Measurements from ENCODE around the gene NSUN7. TPM values are rescaled to one million over a fixed set of nuclear protein-coding genes. Genes with fewer than 3 reads are reported as not detected.

NSUN7 gene
- total and polyA plus RNA-seq, 7 donors: 0.03 to 0.39 (median 0.11) TPM; not detected in 4

- no peaks in the 10 kb centered on the region for H3K27me3 ChIP-seq (ENCODE audit: insufficient read depth in 3 of 3, low read length in 2 of 3)
- TF ChIP-seq, protein P1, sequence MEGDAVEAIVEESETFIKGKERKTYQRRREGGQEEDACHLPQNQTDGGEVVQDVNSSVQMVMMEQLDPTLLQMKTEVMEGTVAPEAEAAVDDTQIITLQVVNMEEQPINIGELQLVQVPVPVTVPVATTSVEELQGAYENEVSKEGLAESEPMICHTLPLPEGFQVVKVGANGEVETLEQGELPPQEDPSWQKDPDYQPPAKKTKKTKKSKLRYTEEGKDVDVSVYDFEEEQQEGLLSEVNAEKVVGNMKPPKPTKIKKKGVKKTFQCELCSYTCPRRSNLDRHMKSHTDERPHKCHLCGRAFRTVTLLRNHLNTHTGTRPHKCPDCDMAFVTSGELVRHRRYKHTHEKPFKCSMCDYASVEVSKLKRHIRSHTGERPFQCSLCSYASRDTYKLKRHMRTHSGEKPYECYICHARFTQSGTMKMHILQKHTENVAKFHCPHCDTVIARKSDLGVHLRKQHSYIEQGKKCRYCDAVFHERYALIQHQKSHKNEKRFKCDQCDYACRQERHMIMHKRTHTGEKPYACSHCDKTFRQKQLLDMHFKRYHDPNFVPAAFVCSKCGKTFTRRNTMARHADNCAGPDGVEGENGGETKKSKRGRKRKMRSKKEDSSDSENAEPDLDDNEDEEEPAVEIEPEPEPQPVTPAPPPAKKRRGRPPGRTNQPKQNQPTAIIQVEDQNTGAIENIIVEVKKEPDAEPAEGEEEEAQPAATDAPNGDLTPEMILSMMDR (IDR thresholded peaks at IDR 0.05): no peak
- ATAC-seq (no peak), DNase-seq (no peak)
- no peaks in the 10 kb centered on the region for H3K4me1 ChIP-seq
- peaks cover 0 to 63% of the 10 kb centered on the region in 2 donors for H3K36me3 ChIP-seq (ENCODE audit: insufficient read depth in 1 of 2, low read depth in 1 of 2)
- H3K4me3 ChIP-seq: no peak overlapping the region
- H3K9me3 ChIP-seq: no peaks in the 10 kb centered on the region
- intact Hi-C loops (cut with DNase I): no loop called here
- 93 to 96% (median 95%) methylated on average over 11 of the region's 11 CpGs for WGBS, 3 donors
- no peak overlapping the region for H3K27ac ChIP-seq
Measured at GRCh38 chr4:40820101-40820500, 70.3 kb downstream of the NSUN7 start.

DNA sequence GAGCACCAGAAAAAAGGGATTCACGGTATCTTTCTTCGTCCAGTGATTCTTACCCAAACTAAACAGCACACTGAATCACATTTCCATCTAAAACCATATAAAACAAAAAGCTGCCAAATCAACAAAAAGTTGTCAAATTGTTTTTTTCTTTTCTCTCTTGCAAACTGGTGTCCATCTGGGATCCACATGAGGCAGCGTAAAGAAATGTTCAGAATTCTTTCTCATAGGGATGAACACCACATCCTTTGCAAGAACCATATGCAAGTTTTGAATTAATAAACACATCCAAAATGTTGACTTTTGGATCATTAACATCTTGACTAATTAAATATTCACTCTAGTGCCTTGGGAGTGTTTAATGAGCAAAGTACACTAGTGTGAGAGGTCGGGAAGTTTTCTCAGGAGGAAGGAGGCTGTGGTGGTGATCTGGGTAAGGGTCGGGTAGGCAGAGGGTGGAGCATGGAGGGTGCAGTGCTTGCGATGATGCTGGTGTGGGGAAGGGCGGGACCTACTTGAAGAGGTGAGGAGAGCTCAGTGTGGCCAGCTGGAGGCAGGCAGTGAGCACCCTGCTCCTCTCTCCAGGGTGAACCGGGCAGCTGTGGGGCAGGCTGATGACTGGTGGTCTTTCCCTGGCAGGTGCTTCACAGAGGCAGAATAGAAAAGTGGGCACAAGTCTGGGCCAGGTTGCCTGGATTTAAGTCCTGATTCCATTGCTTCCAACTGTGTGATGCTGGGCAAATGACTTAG is 72.8 kb downstream of the NSUN7 start:
- intact Hi-C loops (cut with DNase I): no loop called here
- peaks cover 0 to 65% of the 10 kb centered on the region in 2 donors for H3K36me3 ChIP-seq (ENCODE audit: insufficient read depth in 1 of 2, low read depth in 1 of 2)
- WGBS, 3 donors: 91 to 94% (median 94%) methylated on average over 8 of the region's 8 CpGs

GRCh38 chr4:40825014-40825838 is 75.5 kb downstream of the NSUN7 start:
- WGBS, 3 donors: 80 to 88% (median 87%) methylated on average over 19 of the region's 19 CpGs
- no peak overlapping the region for H3K4me3 ChIP-seq
- intact Hi-C loops (cut with DNase I): no loop called here
- no peaks in the 10 kb centered on the region for H3K4me1 ChIP-seq
- no peak for ATAC-seq
- no peaks in the 10 kb centered on the region for H3K27me3 ChIP-seq (ENCODE audit: insufficient read depth in 3 of 3, low read length in 2 of 3)
- no peaks in the 10 kb centered on the region for H3K9me3 ChIP-seq
- TF ChIP-seq, protein P1 (IDR thresholded peaks at IDR 0.05): no peak
- H3K36me3 ChIP-seq (ENCODE audit: insufficient read depth in 1 of 2, low read depth in 1 of 2): peaks cover 0 to 67% of the 10 kb centered on the region in 2 donors
- H3K27ac ChIP-seq: no peak overlapping the region
- DNase-seq: no peak

More for the DNA sequence above, 72.8 kb downstream of the NSUN7 start:
- Histone ChIP-seq H3K27me3 (ENCODE audit: insufficient read depth in 3 of 3, low read length in 2 of 3) (no peaks in the 10 kb centered on the region), H3K4me3 (no peak overlapping the region), H3K27ac (no peak overlapping the region), H3K4me1 (no peaks in the 10 kb centered on the region), H3K9me3 (no peaks in the 10 kb centered on the region)
- TF ChIP-seq, protein P1 (IDR thresholded peaks at IDR 0.05): no peak
- DNase-seq: no peak
- ATAC-seq: no peak

DNA sequence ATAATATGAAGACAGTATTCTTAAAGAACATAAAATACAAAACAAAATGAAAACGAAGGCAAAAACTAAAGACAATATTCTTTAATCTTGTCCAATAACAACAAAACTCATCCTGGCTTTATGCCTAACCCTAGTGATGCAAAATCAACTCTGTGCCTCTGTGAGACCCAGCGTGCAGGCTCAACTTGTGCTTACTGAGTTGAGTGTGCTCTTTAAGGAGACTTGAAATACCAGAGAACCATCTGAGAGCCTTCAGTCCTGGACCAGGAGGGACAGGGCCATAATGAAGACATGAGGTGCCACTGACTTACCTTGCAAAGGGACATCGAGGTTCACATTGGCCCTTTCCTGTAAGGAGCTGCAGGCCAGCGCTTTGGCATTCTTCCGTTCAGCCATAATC is 77.1 kb downstream of the NSUN7 start:
- DNase-seq (no peak), ATAC-seq (no peak)
- TF ChIP-seq, protein P1 (IDR thresholded peaks at IDR 0.05): no peak
- 90 to 95% (median 93%) methylated on average over 5 of the region's 5 CpGs for WGBS, 3 donors
- Histone ChIP-seq H3K4me3 (no peak overlapping the region), H3K9me3 (no peaks in the 10 kb centered on the region), H3K27me3 (ENCODE audit: insufficient read depth in 3 of 3, low read length in 2 of 3) (no peaks in the 10 kb centered on the region), H3K27ac (no peak overlapping the region), H3K4me1 (no peaks in the 10 kb centered on the region), H3K36me3 (ENCODE audit: insufficient read depth in 1 of 2, low read depth in 1 of 2) (peaks cover 0 to 58% of the 10 kb centered on the region in 2 donors)
- intact Hi-C loops (cut with DNase I): no loop called here

Measured in psoas muscle (tissue), 8 donors.